ENCODE measurements around the gene GNPTG. TPM values are rescaled to one million over a fixed set of nuclear protein-coding genes. Genes with fewer than 3 reads are reported as not detected.

Gene GNPTG
- polyA plus RNA-seq, 1 of the 3 experiments (the other 2 are of a cell fraction) = 113 TPM

DNA sequence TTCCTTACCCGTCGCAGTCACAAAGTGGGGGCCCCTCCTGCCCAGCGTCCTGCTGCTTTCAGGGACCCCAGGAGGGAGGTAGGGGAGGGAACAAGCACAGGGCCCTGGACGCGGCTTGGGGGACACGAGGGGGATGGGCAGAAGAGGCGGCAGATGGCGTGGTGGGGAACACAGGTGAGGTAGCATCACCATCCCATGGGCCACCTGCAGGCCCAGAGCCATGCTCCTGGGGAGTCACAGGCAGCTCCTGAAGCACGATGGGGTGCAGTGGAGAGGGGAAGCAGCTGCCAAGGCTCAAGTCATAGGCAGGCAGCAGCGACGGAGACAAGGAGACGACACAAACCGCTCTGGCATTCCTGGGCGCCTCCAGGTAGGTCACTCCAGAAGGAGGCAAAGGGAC is 52.0 kb downstream of the GNPTG start:
- 90% methylated on average over 14 of the region's 14 CpGs for WGBS (ENCODE audit: low lambda C conversion rate)
- TF ChIP-seq, protein P1, sequence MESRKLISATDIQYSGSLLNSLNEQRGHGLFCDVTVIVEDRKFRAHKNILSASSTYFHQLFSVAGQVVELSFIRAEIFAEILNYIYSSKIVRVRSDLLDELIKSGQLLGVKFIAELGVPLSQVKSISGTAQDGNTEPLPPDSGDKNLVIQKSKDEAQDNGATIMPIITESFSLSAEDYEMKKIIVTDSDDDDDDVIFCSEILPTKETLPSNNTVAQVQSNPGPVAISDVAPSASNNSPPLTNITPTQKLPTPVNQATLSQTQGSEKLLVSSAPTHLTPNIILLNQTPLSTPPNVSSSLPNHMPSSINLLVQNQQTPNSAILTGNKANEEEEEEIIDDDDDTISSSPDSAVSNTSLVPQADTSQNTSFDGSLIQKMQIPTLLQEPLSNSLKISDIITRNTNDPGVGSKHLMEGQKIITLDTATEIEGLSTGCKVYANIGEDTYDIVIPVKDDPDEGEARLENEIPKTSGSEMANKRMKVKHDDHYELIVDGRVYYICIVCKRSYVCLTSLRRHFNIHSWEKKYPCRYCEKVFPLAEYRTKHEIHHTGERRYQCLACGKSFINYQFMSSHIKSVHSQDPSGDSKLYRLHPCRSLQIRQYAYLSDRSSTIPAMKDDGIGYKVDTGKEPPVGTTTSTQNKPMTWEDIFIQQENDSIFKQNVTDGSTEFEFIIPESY (IDR thresholded peaks at IDR 0.05; ENCODE audit: borderline replicate concordance, low read depth) = no peak
- TF ChIP-seq, protein P2, sequence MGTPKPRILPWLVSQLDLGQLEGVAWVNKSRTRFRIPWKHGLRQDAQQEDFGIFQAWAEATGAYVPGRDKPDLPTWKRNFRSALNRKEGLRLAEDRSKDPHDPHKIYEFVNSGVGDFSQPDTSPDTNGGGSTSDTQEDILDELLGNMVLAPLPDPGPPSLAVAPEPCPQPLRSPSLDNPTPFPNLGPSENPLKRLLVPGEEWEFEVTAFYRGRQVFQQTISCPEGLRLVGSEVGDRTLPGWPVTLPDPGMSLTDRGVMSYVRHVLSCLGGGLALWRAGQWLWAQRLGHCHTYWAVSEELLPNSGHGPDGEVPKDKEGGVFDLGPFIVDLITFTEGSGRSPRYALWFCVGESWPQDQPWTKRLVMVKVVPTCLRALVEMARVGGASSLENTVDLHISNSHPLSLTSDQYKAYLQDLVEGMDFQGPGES (IDR thresholded peaks at IDR 0.05; ENCODE audit: low read depth, low read length) = no peak
- TF ChIP-seq, protein P3, sequence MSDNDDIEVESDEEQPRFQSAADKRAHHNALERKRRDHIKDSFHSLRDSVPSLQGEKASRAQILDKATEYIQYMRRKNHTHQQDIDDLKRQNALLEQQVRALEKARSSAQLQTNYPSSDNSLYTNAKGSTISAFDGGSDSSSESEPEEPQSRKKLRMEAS (IDR thresholded peaks at IDR 0.05; ENCODE audit: low read depth) = no peak
- TF ChIP-seq MXI1 (IDR thresholded peaks at IDR 0.05; ENCODE audit: low read depth, low read length) (no peak), TEAD4 (IDR thresholded peaks at IDR 0.05; ENCODE audit: borderline replicate concordance, insufficient read depth) (no peak), TCF12 (IDR thresholded peaks at IDR 0.05) (no peak), FOXJ3 (CRISPR knock-in tag; IDR thresholded peaks at IDR 0.05) (no peak), ELF1 (IDR thresholded peaks at IDR 0.05) (no peak), GATA2 (CRISPR knock-in tag; IDR thresholded peaks at IDR 0.05) (no peak), TAF1 (IDR thresholded peaks at IDR 0.05; ENCODE audit: borderline replicate concordance, low read depth, low read length) (no peak), JUND (IDR thresholded peaks at IDR 0.05) (no peak), FOSL2 (IDR thresholded peaks at IDR 0.05; ENCODE audit: borderline replicate concordance, low read depth) (no peak), EZH2phosphoT487 (IDR thresholded peaks at IDR 0.05; ENCODE audit: borderline replicate concordance, low read depth) (no peak), SIN3A (IDR thresholded peaks at IDR 0.05; ENCODE audit: borderline replicate concordance, low read depth, low read length) (no peak)
- TF ChIP-seq, protein P4, sequence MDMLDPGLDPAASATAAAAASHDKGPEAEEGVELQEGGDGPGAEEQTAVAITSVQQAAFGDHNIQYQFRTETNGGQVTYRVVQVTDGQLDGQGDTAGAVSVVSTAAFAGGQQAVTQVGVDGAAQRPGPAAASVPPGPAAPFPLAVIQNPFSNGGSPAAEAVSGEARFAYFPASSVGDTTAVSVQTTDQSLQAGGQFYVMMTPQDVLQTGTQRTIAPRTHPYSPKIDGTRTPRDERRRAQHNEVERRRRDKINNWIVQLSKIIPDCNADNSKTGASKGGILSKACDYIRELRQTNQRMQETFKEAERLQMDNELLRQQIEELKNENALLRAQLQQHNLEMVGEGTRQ (IDR thresholded peaks at IDR 0.05; ENCODE audit: borderline replicate concordance, low read depth, low read length) = no peak
- TF ChIP-seq, protein P5, sequence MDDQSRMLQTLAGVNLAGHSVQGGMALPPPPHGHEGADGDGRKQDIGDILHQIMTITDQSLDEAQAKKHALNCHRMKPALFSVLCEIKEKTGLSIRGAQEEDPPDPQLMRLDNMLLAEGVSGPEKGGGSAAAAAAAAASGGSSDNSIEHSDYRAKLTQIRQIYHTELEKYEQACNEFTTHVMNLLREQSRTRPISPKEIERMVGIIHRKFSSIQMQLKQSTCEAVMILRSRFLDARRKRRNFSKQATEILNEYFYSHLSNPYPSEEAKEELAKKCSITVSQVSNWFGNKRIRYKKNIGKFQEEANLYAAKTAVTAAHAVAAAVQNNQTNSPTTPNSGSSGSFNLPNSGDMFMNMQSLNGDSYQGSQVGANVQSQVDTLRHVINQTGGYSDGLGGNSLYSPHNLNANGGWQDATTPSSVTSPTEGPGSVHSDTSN (IDR thresholded peaks at IDR 0.05) = no peak
- TF ChIP-seq, protein P6, sequence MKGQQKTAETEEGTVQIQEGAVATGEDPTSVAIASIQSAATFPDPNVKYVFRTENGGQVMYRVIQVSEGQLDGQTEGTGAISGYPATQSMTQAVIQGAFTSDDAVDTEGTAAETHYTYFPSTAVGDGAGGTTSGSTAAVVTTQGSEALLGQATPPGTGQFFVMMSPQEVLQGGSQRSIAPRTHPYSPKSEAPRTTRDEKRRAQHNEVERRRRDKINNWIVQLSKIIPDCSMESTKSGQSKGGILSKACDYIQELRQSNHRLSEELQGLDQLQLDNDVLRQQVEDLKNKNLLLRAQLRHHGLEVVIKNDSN (IDR thresholded peaks at IDR 0.05; ENCODE audit: borderline replicate concordance, low read depth) = no peak
- no peaks in the 10 kb centered on the region for H3K9me2 ChIP-seq
- CTCF ChIA-PET = interaction anchor here (1.9 kb wide), 1 partner anchor 40 kb away, joined by 7 read pairs; no protein-coding TSS in a partner anchor
- no peak overlapping the region for H3K4me2 ChIP-seq
- peaks cover 0 to 10% of the 10 kb centered on the region in 2 experiments for H3K36me3 ChIP-seq (replicated peaks in 1 of 2; ENCODE audit: control insufficient read depth in 1 of 2, insufficient read depth in 2 of 2, low read length in 1 of 2)
- no peak overlapping the region for H2AFZ ChIP-seq (ENCODE audit: low read depth)
- H3K9me3 ChIP-seq = no peaks in the 10 kb centered on the region
- H3K9ac ChIP-seq = no peak overlapping the region
- H3K4me1 ChIP-seq (ENCODE audit: control insufficient read depth in 1 of 2, insufficient read depth in 2 of 2, low read depth in 1 of 2, low read length in 1 of 2) = peaks cover 0 to 6% of the 10 kb centered on the region in 2 experiments; a peak in 1 of 4 replicates
- POLR2A ChIA-PET = no interaction called here
- H3F3A ChIP-seq (replicated peaks; ENCODE audit: insufficient read depth) = no peaks in the 10 kb centered on the region
- H3K79me2 ChIP-seq (ENCODE audit: insufficient read depth) = peaks cover 18% of the 10 kb centered on the region; the same call in 1 of the 2 replicates
- peaks cover 9% of the 10 kb centered on the region; the same call in 1 of the 2 replicates for H4K20me1 ChIP-seq (ENCODE audit: insufficient read depth)
- no peak overlapping the region for H3K27ac ChIP-seq (ENCODE audit: low read depth in 2 of 2, low read length in 1 of 2)
- H3K4me3 ChIP-seq (ENCODE audit: low read depth in 2 of 2, low read length in 1 of 2) = no peak overlapping the region
- no peak for DNase-seq
- no peaks in the 10 kb centered on the region for H3K27me3 ChIP-seq (ENCODE audit: insufficient read depth)
